NCI-H526 treated with DMSO at 0.1 percent for 48 hours (cell line): ENCODE data around the gene ELFN2.

ENCODE experiments used
- DNase-seq: peaks from one replicate; lab custom pipeline; 2025; lab: John Stamatoyannopoulos, UW

Gene ELFN2

GRCh38 chr22:37426706-37427134 lies 559 bp downstream of the ELFN2 start:
- DNase-seq, result no peak

GRCh38 chr22:37425800-37426705 lies 1.2 kb downstream of the ELFN2 start:
- DNase-seq, result peak; percentile 50

GRCh38 chr22:37425369-37425768 lies 1.9 kb downstream of the ELFN2 start:
- no peak for DNase-seq

- DNase-seq, result no peak
These were observed 4.0 kb downstream of the ELFN2 start for GRCh38 chr22:37423283-37423682.

GRCh38 chr22:37421468-37421877 lies 5.8 kb downstream of the ELFN2 start:
- peak; percentile 40 for DNase-seq

- no peak for DNase-seq
These were observed 6.4 kb downstream of the ELFN2 start for GRCh38 chr22:37420686-37421467.

- peak; percentile 34 for DNase-seq
These were observed 7.2 kb downstream of the ELFN2 start for GRCh38 chr22:37419969-37420685.

- no peak for DNase-seq
These were observed 7.8 kb downstream of the ELFN2 start for GRCh38 chr22:37419370-37419968.

- peak; percentile 72 for DNase-seq
These were observed 8.5 kb downstream of the ELFN2 start for GRCh38 chr22:37418627-37419369.

GRCh38 chr22:37417677-37418348 lies 9.5 kb downstream of the ELFN2 start:
- no peak for DNase-seq

- no peak for DNase-seq
These were observed 10.0 kb downstream of the ELFN2 start for GRCh38 chr22:37417264-37417663.

- DNase-seq, result no peak
These were observed 10.5 kb downstream of the ELFN2 start for GRCh38 chr22:37416827-37417226.

GRCh38 chr22:37416389-37416788 lies 10.9 kb downstream of the ELFN2 start:
- no peak for DNase-seq

- no peak for DNase-seq
These were observed 12.1 kb downstream of the ELFN2 start for GRCh38 chr22:37415210-37415609.

GRCh38 chr22:37414288-37414687 lies 13.0 kb downstream of the ELFN2 start:
- no peak for DNase-seq

- DNase-seq, result no peak
These were observed 13.7 kb downstream of the ELFN2 start for GRCh38 chr22:37413546-37413945.

GRCh38 chr22:37412495-37413250 lies 14.6 kb downstream of the ELFN2 start:
- DNase-seq, result no peak

- DNase-seq, result no peak
These were observed 15.6 kb downstream of the ELFN2 start for GRCh38 chr22:37411655-37412054.

- no peak for DNase-seq
These were observed 16.9 kb downstream of the ELFN2 start for GRCh38 chr22:37410174-37411055.
